Measurements from ENCODE around the gene FMOD. TPM values are rescaled to one million over a fixed set of nuclear protein-coding genes. Genes with fewer than 3 reads are reported as not detected.

Gene FMOD
- total and polyA plus RNA-seq, 2 donors (not counting 3 experiments of a cell fraction or from before 2014, with no cell fraction given), result 0.11 to 0.12 TPM

- CTCF ChIA-PET, result interaction anchor here (0.7 to 7.8 kb wide), 6 partner anchors 12 to 40 kb away, joined by 3 to 88 read pairs (median 33); no protein-coding TSS in a partner anchor
- dilution Hi-C loops (cut with MboI; ENCODE audit: extremely low pct_ligation_motif_present, low sequenced_read_pairs), result no loop called here
Observed at GRCh38 chr1:203308328-203308922, 42.5 kb downstream of the FMOD start.

More at GRCh38 chr1:203308328-203308922, 42.5 kb downstream of the FMOD start:
- no peak overlapping the region for H3K9ac ChIP-seq (replicated peaks; ENCODE audit: extremely low read depth, insufficient read depth, low read length)
- peak overlapping the region; percentile 49 for H3K4me2 ChIP-seq (ENCODE audit: insufficient read depth, low read length)
- no peaks in the 10 kb centered on the region for H3K27me3 ChIP-seq (ENCODE audit: control insufficient read depth in 2 of 2, insufficient read depth in 2 of 2, low read length in 2 of 2)
- TF ChIP-seq FOS (IDR thresholded peaks at IDR 0.05; ENCODE audit: borderline replicate concordance, insufficient read depth, low read length), result no peak
- no peak for TF ChIP-seq MYC (IDR thresholded peaks at IDR 0.05; ENCODE audit: low read depth, low read length)
- no peak for TF ChIP-seq JUN (IDR thresholded peaks at IDR 0.05; ENCODE audit: borderline replicate concordance, insufficient read depth, insufficient read length, low read depth)
- TF ChIP-seq POLR2AphosphoS5 (IDR thresholded peaks at IDR 0.05; ENCODE audit: insufficient read depth, low read depth, low read length), result no peak
- TF ChIP-seq EZH2 (IDR thresholded peaks at IDR 0.05; ENCODE audit: borderline replicate concordance, low read depth, low read length, severe bottlenecking), result no peak
- TF ChIP-seq GATA2 (IDR thresholded peaks at IDR 0.05; ENCODE audit: insufficient read depth, insufficient read length, low read depth, low read length), result no peak
- no peak for TF ChIP-seq CTCF (IDR thresholded peaks at IDR 0.05; ENCODE audit: extremely low read depth in 1 of 2, insufficient read depth in 1 of 2, low read depth in 1 of 2, low read length in 2 of 2)
- TF ChIP-seq POLR2A (IDR thresholded peaks at IDR 0.05; ENCODE audit: low read depth, low read length), result no peak
- TF ChIP-seq MAX (IDR thresholded peaks at IDR 0.05; ENCODE audit: insufficient read depth, insufficient read length), result no peak
- intact Hi-C loops (cut with micrococcal nuclease), result no loop called here
- H3K4me3 ChIP-seq (replicated peaks in 1 of 3; ENCODE audit: insufficient read depth in 1 of 3, low read depth in 1 of 3, low read length in 3 of 3), result peak overlapping the region in 2 of 3 experiments; percentile 70 to 97
- POLR2A ChIA-PET, result interaction anchor here (4.9 kb wide), 1 partner anchor 16 kb away, joined by 115 read pairs; no protein-coding TSS in a partner anchor
- no peaks in the 10 kb centered on the region for H3K9me3 ChIP-seq (replicated peaks; ENCODE audit: control insufficient read depth, insufficient read depth, low read length)
- FAIRE-seq, result no peak
- H4K20me1 ChIP-seq (replicated peaks; ENCODE audit: control insufficient read depth, extremely low read depth, insufficient read depth, low read length), result peaks cover 5% of the 10 kb centered on the region
- no peak overlapping the region for H2AFZ ChIP-seq (ENCODE audit: low read depth, low read length)
- H3K4me1 ChIP-seq (ENCODE audit: control insufficient read depth, extremely low read depth, insufficient read depth, low read length), result peaks cover 19% of the 10 kb centered on the region
- peaks cover 2 to 12% of the 10 kb centered on the region in 2 experiments for H3K36me3 ChIP-seq (ENCODE audit: control insufficient read depth in 2 of 2, extremely low read depth in 1 of 2, insufficient read depth in 2 of 2, low read length in 2 of 2)
- no peaks in the 10 kb centered on the region for H3K9me1 ChIP-seq (replicated peaks; ENCODE audit: control insufficient read depth, extremely low read depth, insufficient read depth, low read length)
- no peak for DNase-seq (ENCODE audit: low read depth, low spot score)
- H3K79me2 ChIP-seq (ENCODE audit: control insufficient read depth, insufficient read depth, low read length), result peaks cover 6% of the 10 kb centered on the region
- H3K27ac ChIP-seq (ENCODE audit: insufficient read depth, low read depth, low read length), result no peak overlapping the region
- BruUV-seq (replicated peaks), result no TSS peak
